NCI-H2196 treated with DMSO at 0.1 percent for 48 hours (cell line): ENCODE results near the gene HOXB2.

Experiments used
- DNase-seq: peaks from one replicate; lab custom pipeline; 2025; ENCODE audit not compliant: unreplicated experiment; lab: John Stamatoyannopoulos, UW

The HOXB2 gene

DNA sequence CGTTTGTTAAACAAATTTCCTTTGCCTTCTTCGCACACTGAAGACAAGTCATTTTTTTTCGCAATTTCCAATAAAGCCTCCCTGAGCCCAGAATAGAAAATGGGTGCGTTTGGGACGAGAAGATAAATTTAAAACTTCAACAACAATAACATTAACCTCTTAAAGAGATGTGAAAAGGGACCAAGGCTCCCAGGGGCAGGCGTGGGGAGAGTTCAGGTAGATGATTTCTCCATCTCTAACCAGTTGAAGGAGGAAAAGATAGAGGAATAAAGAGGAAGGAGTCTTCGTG, 34.5 kb upstream of the HOXB2 start:
- DNase-seq = no peak

DNA sequence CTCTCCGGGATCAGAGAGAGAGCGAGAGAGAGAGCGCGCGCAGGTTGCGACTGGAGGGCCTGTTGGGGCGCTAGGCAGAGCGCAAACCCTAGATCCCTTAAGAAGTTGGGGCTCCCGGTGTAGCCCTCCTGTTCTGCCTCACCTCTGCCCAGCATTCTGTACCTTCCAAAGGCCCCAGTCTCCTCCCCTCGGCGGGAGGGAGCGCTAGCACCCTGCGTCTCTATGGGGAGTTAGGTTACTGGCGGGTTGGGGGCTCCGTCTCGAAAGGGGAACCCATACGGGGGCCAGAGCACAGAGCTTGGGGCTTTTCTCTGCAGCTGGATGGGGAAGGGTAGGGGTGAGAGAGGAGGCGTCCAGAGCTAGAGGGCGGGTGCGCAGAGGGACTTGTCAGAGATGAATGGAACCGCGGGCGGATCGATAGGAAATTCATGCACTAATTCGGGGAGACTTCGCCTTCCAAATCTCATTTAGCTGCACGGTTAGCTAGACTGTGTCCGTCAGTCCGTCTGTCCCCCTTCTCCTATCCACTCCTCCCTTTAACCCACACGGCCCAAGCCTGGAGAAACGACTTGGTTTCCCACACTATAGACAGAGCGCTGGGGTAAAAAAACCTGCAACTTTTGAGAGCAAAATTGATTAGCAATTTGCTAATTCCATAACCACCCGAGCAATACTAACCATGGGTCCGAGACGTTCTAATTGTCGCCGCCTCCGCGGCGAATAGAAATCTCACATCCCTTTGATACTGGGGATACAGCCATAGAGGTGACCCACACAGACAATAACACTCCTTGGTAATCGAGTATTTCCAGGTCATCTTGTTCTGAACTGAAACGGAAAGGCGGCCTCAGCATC, 33.9 kb upstream of the HOXB2 start:
- no peak for DNase-seq

DNA sequence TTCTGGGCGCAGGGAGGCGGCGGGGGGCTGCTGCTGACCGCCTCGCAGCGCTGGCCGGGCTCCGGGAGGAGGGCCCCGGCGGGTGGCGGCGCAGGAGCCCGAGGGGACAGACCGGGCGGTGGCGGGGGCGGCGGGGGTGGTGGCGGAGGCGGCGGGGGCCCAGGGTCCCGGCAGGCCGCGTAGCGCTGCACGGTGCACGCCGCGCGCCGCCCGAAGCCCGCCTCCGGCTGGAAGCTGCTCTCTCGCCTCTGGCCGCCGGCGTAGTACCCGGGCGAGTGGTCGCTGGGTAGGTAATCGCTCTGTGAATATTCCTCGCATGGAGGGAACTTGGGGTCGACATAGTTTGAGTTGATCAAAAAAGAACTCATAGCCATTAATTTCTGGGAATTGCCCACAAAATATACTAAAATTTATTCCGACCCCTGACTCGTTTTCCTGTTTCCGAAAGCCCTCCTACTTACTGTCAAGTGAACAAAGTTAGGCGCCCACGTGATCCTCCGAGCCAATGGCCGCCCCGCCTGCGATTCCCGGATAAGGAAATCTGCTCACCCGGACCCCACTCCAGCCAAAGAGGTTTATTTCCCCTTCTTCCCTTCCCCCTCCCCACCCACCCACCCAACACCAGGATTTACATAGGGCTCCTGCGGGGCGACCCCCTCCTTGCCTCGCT, 33.2 kb upstream of the HOXB2 start, which contains the start of gene HOXB4:
HOXB4 (minus strand) TSS at position 405 of the 670 bp plus-strand sequence; CDS start at position 374, 31 bp downstream.
- no peak for DNase-seq

DNA sequence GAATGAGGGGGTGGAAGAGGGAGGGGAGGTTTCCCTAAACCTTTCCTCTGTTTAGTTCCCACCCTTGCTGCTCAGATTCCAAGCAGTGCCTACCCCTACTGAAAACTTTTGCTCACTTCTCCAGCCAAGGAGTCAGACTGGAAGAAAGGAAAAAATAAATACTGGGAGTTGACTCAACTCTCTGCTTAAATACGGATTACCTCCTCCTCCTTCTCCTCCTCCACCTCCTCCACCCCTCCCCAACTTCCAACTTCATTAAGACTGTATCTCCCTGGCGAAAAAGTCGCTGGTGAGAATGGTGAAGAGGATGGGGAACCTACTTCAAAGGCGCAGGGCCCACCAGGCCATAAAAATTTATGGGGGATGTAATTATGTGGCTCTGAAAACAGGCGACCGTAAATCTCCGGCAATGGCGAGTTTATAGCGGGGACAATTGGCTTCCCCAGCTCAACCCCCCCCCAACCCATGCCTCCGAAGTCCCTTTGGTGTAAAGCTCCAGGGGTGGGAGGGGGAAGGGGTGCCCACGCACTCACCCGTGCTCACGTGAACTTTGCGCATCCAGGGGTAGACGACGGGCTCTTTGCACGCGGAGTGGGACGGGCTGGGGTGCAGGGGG, 32.5 kb upstream of the HOXB2 start:
- no peak for DNase-seq

DNA sequence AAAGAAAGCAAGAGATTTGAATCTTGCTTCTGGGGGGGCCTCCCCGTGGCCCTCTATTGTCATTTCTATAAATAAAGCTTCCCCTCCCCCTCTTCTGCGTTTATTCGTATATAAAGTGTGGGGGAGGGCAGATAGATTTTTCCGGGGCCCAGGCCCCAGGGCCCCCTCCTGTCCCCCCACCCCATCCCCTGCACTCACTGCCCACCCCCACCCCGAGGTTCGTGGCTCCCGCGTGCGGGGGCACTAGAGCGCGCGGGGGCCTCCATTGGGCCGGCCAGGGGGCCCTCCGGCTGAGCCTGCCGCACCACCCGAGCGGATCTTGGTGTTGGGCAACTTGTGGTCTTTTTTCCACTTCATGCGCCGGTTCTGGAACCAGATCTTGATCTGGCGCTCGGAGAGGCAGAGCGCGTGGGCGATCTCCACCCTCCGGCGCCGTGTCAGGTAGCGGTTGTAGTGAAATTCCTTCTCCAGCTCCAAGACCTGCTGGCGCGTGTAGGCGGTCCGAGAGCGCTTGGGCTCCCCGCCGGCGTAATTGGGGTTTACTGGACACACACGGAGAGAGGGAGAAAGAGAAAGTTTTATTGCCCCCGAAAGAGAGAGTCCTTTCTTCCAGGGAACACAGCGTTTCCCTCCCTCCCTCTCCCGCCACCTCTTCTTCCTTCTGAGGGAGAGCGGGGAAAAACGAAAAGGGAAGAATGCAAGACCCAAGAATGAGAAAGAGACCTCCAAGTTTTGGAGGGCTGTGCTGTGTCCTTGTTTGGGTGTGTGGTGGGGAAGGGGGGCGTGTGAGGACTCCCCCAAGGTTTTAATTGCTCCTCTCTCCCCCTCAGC, 31.8 kb upstream of the HOXB2 start:
- DNase-seq = no peak

DNA sequence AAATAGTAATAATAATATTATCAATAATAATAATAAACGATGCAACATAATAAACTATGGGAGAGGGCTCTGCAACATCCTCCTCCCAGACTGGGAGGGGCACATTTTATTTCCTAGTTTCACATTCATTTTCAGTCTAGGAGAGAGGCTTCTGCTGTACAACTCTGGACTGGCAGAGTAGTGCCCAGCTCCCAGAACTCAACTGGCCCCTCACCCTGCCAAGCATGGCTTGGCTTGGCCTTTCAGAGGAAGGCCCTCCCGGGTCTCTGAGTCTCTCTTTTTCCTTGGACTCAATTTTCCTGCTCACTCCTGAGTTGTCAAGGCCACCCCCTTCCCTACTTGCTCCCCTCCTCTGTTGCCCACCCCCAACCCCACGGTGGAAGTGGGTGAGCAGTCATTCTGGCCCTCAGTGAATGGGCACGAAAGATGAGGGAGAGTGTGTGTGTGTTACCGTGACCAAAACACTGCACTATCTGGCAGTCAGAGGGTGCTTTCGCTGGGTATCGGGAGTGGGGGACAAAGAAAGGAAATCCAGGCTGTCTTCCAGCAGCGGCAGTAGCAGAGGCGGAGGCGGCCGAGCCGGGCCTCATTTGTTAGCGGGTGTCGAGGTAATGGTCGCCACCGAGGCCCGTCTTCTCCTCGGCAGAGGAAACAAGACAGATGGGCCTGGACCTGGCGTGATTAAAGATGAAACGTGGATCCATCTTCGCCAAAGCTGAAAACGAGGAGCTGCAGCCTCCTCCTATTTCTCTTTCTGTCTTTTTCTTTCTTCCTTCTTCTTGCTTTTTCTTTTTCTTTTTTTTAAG, 31.0 kb upstream of the HOXB2 start:
- DNase-seq = no peak

DNA sequence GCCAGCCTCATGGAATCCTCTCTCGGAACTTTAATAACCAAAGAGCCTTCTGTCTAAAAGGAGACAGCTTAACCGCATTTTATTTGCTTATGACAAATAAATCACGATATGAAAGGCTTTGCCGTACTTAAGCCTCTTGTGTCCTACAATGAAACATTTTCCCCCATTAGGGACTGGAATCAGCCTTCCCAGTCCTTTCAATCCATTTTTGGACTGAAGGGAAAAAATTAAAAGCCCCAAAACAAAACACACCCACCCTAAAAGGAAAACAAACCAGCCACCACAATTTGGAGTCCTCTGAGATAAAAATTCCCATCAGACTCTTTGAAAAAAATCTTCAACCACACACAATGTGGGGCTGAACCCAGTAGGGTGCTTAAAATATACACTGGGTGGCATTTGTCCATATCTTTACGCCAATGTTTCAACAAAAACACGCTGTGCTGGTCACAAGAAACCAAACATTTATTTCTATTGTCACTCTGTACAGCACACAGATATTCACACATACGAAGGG, 30.2 kb upstream of the HOXB2 start:
- no peak for DNase-seq

DNA sequence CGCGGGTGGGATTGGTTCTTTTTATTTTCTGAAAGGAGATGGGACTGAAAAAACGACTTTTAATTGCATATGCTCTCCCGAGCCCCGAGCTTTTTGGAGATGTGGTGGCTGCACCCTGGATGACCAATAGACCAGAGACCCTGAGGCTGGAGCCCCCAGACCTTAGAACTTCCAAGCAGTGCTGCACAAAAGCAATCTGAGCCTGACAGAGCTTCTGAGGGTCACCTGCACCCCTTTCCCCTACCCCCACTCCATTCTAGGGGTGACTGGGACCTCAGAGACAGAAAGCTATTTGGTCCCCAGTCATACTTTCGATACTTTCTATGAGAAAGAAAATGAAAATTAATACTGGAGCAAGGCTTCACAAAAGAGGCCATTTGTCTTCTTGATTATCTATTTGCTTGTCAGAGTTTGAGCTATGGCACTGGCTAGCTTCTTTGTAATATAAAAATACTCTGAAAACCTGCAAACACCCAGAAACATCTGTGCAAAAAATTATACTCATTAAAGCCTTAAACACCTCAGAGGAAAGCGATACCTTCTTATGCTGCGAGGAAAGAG, 29.7 kb upstream of the HOXB2 start:
- DNase-seq = no peak

DNA sequence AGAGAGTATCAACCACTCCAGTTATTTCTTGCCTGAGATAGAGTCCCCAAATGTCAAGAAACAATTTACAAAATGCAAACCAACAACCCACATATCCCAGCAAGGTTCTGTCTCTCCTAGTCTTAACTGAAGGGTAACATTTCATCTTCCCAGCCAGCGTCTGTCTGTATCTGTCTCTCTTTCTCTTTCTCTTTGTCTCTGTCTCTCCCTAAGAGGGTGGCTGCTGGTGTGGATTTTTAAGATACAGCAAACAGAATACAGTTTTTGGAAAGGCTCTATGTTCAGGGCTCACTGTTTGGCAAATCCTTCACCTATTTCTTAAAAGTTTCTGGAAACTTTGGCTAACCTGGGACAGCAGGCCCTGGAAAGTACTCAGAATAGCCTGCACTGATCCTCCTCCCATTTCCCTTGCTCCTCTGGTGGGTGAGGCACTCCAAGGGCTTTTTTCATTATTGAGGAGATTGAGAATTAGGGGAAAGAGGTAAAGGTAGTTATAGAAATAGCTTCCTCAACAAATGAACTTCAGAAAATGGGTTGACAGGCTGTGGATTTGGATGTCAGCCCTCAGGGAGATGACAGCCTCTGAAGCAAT, 27.0 kb upstream of the HOXB2 start:
- no peak for DNase-seq

DNA sequence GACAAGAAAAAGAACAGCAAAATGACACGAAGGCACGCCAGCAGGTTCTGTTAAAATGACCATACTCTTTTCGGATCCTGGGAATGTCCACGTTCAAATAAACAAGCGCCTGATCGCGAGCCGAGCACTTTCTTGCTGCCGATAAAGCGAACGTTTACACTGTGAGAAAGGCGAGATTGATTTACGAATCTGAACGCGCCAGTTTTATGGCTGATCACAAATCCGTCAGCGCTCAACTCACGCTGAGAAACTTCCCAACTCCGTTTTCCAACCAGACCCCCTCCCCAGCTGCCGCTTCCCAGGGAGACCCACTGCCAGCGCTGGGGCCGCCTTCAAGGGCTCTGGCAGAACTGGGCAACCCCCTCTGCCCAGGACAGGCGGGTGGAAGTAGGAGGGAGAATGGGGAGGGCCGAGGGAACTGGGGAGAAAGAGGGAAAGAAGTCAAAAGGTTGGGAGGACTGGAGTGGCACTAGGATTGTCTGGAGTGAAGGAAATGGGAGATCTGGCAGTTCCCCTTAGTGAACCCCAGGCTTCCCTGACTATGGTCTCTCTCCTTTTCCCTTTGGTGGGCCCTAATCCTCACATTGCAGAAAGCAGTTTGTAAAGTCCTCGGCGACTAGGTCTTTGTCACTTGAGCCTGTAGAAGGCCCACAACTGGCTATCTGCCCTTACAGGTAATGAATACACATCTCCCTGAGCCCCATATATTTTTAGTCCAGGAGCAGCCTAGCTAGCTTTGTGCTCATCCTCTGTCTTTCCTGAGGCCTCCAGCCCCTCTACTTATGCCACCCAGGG, 26.3 kb upstream of the HOXB2 start:
- no peak for DNase-seq

DNA sequence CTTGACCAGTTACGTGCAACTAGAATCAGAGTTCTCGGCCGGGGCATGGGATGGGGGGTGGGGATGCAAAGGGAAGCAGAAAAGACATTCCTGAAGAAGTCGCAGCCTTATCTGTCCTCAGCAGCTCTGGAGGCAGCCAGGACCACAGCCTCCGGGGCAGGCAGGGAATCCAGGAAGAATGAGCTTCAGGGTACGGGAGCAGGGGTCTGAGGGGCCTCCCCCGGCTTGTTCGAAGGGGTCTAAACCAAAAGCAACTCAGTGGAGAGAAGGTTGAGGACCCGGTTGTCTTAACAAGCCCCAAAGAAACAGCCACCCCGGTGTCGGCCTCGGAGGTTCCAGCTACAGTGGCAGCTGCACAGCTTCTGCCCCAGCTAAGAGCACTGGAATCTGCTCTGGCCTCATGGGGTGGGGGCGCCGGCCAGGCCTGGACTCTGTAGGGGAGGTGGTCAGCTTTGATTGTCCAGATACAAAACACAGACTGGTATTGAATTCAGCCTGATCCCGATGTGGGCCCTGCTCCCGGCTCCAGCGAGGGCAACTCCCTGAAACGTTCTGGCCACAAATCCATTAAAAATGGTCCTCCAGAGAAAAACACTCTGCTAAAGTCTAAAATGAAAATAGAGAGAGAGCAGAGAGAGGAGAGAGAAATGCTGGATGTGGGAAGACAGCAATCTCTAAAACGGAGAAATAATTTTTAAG, 25.6 kb upstream of the HOXB2 start:
- DNase-seq = no peak

DNA sequence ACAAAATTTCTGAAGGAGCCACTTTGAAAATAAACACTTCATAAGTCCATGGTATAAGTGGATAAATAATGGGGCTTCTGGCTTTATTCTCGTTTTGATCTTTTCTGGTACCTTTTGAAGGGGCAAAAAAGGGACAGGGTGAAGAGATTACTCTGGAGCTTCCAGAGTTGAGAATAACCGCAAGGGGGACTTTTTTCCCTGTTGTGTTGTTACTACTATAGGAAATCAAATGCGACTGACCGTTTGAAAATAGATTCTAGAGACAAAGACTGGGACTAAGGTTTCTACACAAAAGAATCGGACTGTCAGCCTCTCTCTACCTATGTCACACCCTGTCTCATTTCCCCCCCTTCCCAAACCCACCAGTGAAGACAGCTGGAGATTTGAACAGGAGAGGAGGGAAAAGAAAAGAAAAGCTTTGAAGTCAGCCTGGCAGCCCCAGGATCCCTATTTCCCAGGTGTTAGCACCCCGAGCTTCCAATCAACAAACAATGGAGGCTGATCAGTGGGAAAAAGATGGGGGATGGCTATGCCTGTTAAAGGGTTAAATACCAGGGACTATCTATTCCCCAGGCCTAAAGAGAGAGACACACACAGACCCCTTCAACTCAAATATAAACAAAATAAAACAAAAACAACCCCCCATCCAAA, 24.9 kb upstream of the HOXB2 start:
- no peak for DNase-seq

DNA sequence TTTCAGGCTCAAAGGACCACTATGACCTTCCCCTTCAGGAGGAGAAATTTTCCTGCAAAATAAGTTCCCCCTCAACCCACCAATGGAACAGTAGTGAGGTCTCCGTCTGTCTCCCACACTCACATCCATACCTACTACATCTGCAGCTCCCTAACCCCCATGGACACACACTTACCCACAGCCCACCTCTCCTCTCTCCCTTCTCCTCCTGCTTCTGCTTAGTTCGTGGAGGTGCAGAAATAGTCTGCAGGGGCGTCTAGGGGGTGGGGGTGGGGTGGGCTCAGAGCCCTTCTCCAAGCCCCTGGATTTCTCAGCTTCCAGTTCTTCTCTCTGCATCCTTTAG, 24.3 kb upstream of the HOXB2 start:
- no peak for DNase-seq

DNA sequence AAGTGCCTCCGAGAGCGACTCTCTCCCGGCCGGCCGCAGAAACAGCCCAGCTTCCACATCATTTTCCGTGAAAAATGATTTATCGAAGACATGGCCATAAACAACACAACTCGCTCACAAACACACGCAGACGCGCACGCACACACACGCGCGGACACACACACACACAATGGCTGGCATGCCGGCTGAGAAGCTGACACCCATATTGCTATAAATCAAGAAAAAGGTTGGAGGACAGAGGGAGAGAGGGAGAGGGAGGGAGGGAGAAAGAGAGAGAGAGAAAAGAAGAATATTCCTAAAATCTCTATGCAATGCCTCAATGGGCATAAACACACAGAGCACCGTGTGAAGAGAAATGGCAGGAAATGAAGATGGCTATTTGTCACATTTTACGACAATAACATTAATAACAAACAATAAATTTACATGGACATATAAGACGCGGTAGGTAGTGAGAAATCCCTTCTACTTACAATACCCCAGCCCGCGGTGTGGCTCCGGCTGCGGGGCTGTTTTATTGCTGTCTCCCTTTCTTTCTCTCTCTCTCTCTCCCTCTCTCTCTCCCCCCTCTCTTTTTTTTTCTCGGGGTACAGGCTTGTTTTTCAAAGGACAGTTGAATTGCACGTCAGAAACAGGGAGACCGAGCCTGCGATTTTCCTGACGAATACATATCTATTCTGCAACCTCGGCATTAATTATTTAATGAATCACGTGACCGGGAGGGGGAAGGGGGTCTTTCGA, 23.8 kb upstream of the HOXB2 start:
- DNase-seq = no peak

DNA sequence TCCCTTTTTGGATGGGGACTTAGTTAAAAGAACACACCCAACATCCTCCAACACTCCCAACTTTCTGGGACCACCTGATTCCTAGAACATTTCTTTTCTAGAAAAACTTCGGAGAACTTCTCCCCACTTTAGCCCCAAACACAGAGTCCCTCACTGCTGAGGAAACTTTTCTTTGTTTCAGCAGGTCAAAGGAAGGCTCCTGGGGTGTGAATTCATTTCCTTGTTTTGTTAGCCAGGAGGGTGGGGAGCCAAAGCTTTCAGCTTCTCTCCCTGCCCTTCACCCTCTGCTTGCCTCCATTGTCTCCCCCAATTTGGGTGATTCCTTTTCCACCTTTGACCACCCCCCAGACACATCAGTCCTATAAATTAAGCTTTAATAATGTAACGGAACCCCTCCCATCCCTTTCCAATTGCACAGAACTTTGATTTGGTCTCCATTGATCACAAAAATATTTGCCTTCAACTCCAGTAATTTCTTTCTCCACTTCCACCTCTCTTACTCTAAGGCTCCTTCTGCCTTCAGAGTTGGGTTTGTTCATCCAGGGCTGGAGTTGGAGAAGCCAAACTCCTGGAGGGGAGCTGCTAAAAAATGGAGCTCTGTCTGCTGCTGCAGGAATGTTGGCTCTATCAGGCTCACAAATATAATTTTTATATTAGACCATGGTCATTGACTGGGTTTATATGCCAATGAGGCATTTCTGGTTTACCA, 22.9 kb upstream of the HOXB2 start:
- no peak for DNase-seq

DNA sequence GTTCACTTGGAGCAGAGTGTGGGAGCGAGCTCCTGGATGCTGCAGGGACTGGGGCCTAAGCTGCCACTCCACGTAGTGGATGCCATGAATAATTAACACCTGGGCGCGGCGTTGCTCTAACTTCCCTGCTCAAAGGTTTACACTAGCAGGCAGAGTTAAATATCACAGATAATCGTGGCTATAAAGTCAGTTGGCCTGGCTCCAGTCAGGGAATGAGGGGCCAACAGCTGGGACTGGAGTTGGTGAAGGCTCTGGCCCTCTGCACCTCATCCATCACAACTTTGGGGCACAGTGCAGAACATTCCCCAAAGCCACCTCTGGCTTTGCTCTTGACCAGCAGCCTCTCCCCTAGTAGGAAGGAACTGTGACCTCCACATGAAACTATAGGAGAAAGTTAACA, 22.3 kb upstream of the HOXB2 start:
- DNase-seq = no peak

DNA sequence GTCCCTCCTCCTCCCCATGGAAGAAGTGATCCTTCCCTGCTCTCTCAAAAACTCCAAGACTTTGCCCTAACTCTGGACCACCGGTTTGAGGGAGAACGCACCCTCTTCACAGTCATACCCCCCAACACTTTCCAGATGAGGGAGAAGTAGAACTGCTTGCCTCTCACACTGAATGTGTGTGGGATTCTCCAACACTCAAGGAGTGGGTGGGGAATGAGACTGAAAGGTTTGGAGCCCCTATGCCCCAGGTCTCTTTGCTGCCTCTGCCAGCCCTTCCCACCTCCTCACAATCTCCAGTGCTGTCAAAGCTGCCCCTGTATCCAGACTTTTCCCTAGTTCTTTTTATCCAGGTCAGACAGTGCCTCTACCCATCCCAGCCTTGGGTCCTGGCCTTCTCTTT, 21.8 kb upstream of the HOXB2 start:
- DNase-seq = no peak
